K562 (cell line): ENCODE results near the gene AP4S1. TPM values are rescaled to one million over a fixed set of nuclear protein-coding genes. Genes with fewer than 3 reads are reported as not detected.
A peak's percentile ranks its signal among the peaks of the same experiment; 100 is the strongest.

ENCODE experiments used
- ATAC-seq: fragments of 200-7000 bp; cut with Tn5 transposase; 3 replicates; pipeline ENCODE4 v1.9.1; 2020; ENCODE audit warnings: moderate library complexity
- BruUV-seq: library from RNA; stranded (reverse); fragments of 400-500 nt; replicated peaks from 2 replicates; lab custom pipeline; 2021; lab: Mats Ljungman, UMichigan
- CTCF ChIA-PET: fragments of 300-600 bp; formaldehyde crosslinking; extraction: SDS; loops from one replicate; lab custom pipeline; 2021; ENCODE audit warnings: low intra/inter-chr PET ratio; lab: Yijun Ruan, JAX
- POLR2A ChIA-PET: fragments of 300-600, 350-650 bp; sonication (Branson Sonifier 250); formaldehyde crosslinking; extraction: SDS; loops from one replicate; lab custom pipeline; 2021; ENCODE audit warnings: antibody characterized with exemption, inconsistent platforms; lab: Yijun Ruan, JAX
- DNase-seq, 4 experiments: peaks; one replicate each; pipeline versions ENCODE4 v3.0.0 to v3.0.0-alpha.2; 2011 to 2018; ENCODE audit warnings: low spot score in 3 of 4, mixed read lengths in 3 of 4; ENCODE audit errors: extremely low read depth in 1 of 4
- FAIRE-seq: peaks from 2 replicates; lab custom pipeline; 2011; peaks lifted over from hg19 to GRCh38; lab: Jason Lieb, UNC
- H2AFZ ChIP-seq: 2 replicates; pipeline ENCODE4 v1.6.0; 2011; ENCODE audit warnings: low read depth, low read length, control low read depth, inconsistent platforms
- H3K27ac ChIP-seq: fragments of 200-600 bp; 3 replicates; pipeline ENCODE4 v1.8.0; 2011; ENCODE audit warnings: low read depth, mild to moderate bottlenecking, control low read depth, inconsistent platforms, low read length, moderate library complexity, mixed read lengths; ENCODE audit errors: extremely low read depth
- H3K27me3 ChIP-seq, 2 experiments: fragments of 300-600 bp in 1 of 2; 2 replicates in 1 of 2; 3 replicates in 1 of 2; pipeline versions ENCODE4 v1.6.0 to v1.8.0; 2011; ENCODE audit warnings: inconsistent platforms in 2 of 2, low read length in 2 of 2, mild to moderate bottlenecking in 1 of 2, mixed read lengths in 1 of 2, moderate library complexity in 1 of 2; ENCODE audit not compliant: control insufficient read depth in 2 of 2, insufficient read depth in 2 of 2
- H3K36me3 ChIP-seq: fragments of 300-600 bp; 3 replicates; pipeline ENCODE4 v1.8.0; 2011; ENCODE audit warnings: mild to moderate bottlenecking, low read length, inconsistent platforms; ENCODE audit not compliant: control insufficient read depth, insufficient read depth
- H3K4me1 ChIP-seq, 2 experiments: fragments of 200-600 bp in 1 of 2; replicated peaks in 1 of 2; 2 replicates in 1 of 2; 3 replicates in 1 of 2; pipeline versions ENCODE4 v1.5.1 to v1.8.0; 2011; ENCODE audit warnings: inconsistent platforms in 2 of 2, low read length in 2 of 2, mild to moderate bottlenecking in 1 of 2, mixed read lengths in 1 of 2, moderate library complexity in 1 of 2; ENCODE audit not compliant: control insufficient read depth in 2 of 2, insufficient read depth in 2 of 2
- H3K4me2 ChIP-seq: 2 replicates; pipeline ENCODE4 v1.6.1; 2011; ENCODE audit warnings: low read length, control low read depth, inconsistent platforms, mixed read lengths; ENCODE audit not compliant: insufficient read depth
- H3K4me3 ChIP-seq: fragments of 200-600 bp; sonication (generic), shearing (Covaris generic); 2 replicates; pipeline ENCODE4 v1.5.1; 2016; ENCODE audit warnings: control low read depth, inconsistent platforms
- H3K79me2 ChIP-seq: fragments of 200-600 bp; 3 replicates; pipeline ENCODE4 v1.8.0; 2011; ENCODE audit warnings: low read length, inconsistent platforms; ENCODE audit not compliant: control insufficient read depth, insufficient read depth
- H3K9ac ChIP-seq, 2 experiments: 2 replicates each; pipeline versions ENCODE4 v1.6.0 to v1.6.1; 2011; ENCODE audit warnings: low read depth in 2 of 2, low read length in 2 of 2, control low read depth in 1 of 2, inconsistent platforms in 1 of 2, mild to moderate bottlenecking in 1 of 2, mixed read lengths in 1 of 2; ENCODE audit not compliant: insufficient read depth in 1 of 2
- H3K9me1 ChIP-seq: one replicate; pipeline ENCODE4 v1.6.0; 2011; ENCODE audit warnings: inconsistent platforms, mild to moderate bottlenecking, low read length, moderate library complexity; ENCODE audit not compliant: control insufficient read depth, insufficient read depth
- H3K9me3 ChIP-seq: replicated peaks from 2 replicates; pipeline ENCODE4 v1.5.1; 2011; ENCODE audit warnings: low read depth, low read length, inconsistent platforms; ENCODE audit not compliant: control insufficient read depth, insufficient read depth
- H4K20me1 ChIP-seq: replicated peaks from 2 replicates; pipeline ENCODE4 v1.6.1; 2011; ENCODE audit warnings: low read length, inconsistent platforms, mixed read lengths; ENCODE audit not compliant: control insufficient read depth, insufficient read depth
- CBX8 ChIP-seq: fragments of 200-600 bp; sonication (generic); IDR thresholded peaks from 2 replicates; pipeline ENCODE4 v1.6.1; 2012; ENCODE audit warnings: borderline replicate concordance, mixed run types, low read depth, mild to moderate bottlenecking, moderate library complexity, mixed read lengths, low read length, control low read depth, inconsistent platforms; ENCODE audit not compliant: poor library complexity, severe bottlenecking; ENCODE audit errors: extremely low read depth
- CHD4 ChIP-seq: fragments of 200-600 bp; sonication (generic); IDR thresholded peaks from 3 replicates; pipeline ENCODE4 v1.6.1; 2012; ENCODE audit warnings: low read depth, mild to moderate bottlenecking, mixed read lengths, low read length, inconsistent platforms; ENCODE audit not compliant: insufficient read depth, insufficient replicate concordance, poor library complexity, severe bottlenecking
- E2F8 ChIP-seq: fragments of 450-650 bp; IDR thresholded peaks from 2 replicates; pipeline ENCODE4 v1.7.1; 2018; ENCODE audit warnings: mild to moderate bottlenecking, low read depth; ENCODE audit not compliant: partially characterized antibody
- ELK3 ChIP-seq: fragments of 450-650 bp; formaldehyde crosslinking; IDR thresholded peaks from 2 replicates; pipeline ENCODE4 v1.4.0; 2020; ENCODE audit warnings: mild to moderate bottlenecking
- ESRRA ChIP-seq: fragments of 450-650 bp; IDR thresholded peaks from 2 replicates; pipeline ENCODE4 v1.6.1; 2014; ENCODE audit warnings: low read depth, mild to moderate bottlenecking, moderate library complexity, borderline replicate concordance
- HNRNPLL ChIP-seq: fragments of 200-400 bp; formaldehyde crosslinking; IDR thresholded peaks from 2 replicates; pipeline ENCODE4 v1.6.1; 2017; ENCODE audit warnings: low read length, low read depth, mild to moderate bottlenecking; ENCODE audit not compliant: poor library complexity, severe bottlenecking
- NONO ChIP-seq, 2 experiments: fragments of 200-400 bp in 1 of 2; fragments of 450-650 bp in 1 of 2; formaldehyde crosslinking in 1 of 2; IDR thresholded peaks; 2 replicates each; pipeline ENCODE4 v1.6.1; 2017; ENCODE audit warnings: low read depth in 2 of 2, mild to moderate bottlenecking in 2 of 2, moderate library complexity in 2 of 2, low read length in 1 of 2
- ZNF239 ChIP-seq: fragments of 250-450 bp; sonication (Bioruptor Pico); IDR thresholded peaks from 2 replicates; pipeline ENCODE4 v1.4.0; 2020; ENCODE audit warnings: mild to moderate bottlenecking
- WGBS: fragments of 100-300 bp; shearing (Covaris generic); methylation state at CpG from one replicate; pipeline ENCODE4 v1.1.6; 2016; ENCODE audit warnings: low coverage, mixed read lengths; ENCODE audit not compliant: insufficient coverage; ENCODE audit errors: missing lambda C conversion rate; 5-methylcytosine and 5-hydroxymethylcytosine counted together
- in situ Hi-C: fragments of 300-500 bp; cut with MboI; formaldehyde crosslinking; loops from 4 replicates; pipeline ENCODE4 v1.15.0; 2018; ENCODE audit warnings: inconsistent platforms, mixed read lengths
- intact Hi-C: fragments of 100-400 bp; cut with micrococcal nuclease; formaldehyde crosslinking; loops from 2 replicates; pipeline ENCODE4 v1.14.2; 2022
- polyA plus RNA-seq, 8 experiments: library from polyadenylated mRNA; depleted of rRNA in 4 of 8; stranded (reverse) in 5 of 8; unstranded in 3 of 8; fragments of >200 nt; fragmentation: Nextera tagmentation in 2 of 8; fragmentation: Illumina TruSeq in 1 of 8; extraction: Ambion mirVana in 2 of 8; extraction: Trizol in 1 of 8; gene quantifications; 2 replicates each; pipeline versions ENCODE4 v1.2.1 to v1.2.3, GENCODE V29; 2011 to 2014; ENCODE audit warnings: inconsistent platforms in 1 of 8, missing spikeins in 1 of 8
- total RNA-seq, 7 experiments: library from RNA; depleted of rRNA in 6 of 7; stranded (reverse); fragments of >200 nt in 6 of 7; fragmentation: Illumina TruSeq in 2 of 7; extraction: Trizol in 2 of 7; gene quantifications; 2 replicates each; pipeline versions ENCODE4 v1.2.1 to v1.2.3, GENCODE V29; 2011 to 2021; ENCODE audit warnings: low replicate concordance in 1 of 7

The AP4S1 gene
- total and polyA plus RNA-seq, 9 of the 15 experiments (the other 6 are each of a cell fraction or from before 2014, with no cell fraction given) = 3.7 to 7.8 (median 5.9) TPM

GRCh38 chr14:31038521-31039166, 13.2 kb downstream of the AP4S1 start:
- no peaks in the 10 kb centered on the region for H3K27me3 ChIP-seq
- ATAC-seq = peak; percentile 80
- CTCF ChIA-PET = no interaction called here
- H3K4me2 ChIP-seq = peak overlapping the region; percentile 63
- H3K27ac ChIP-seq = peak overlapping the region; percentile 88
- no peaks in the 10 kb centered on the region for H3K36me3 ChIP-seq
- BruUV-seq = no TSS peak
- peak in 2 of 4 experiments; percentile 55 to 78 for DNase-seq
- H4K20me1 ChIP-seq = no peaks in the 10 kb centered on the region
- POLR2A ChIA-PET = interaction anchor here (0.6 to 2.7 kb wide), 7 partner anchors 10 to 168 kb away, joined by 3 to 17 read pairs (median 4); partner anchors contain the start of genes AP4S1 and STRN3
- H3K79me2 ChIP-seq = no peaks in the 10 kb centered on the region
- no peak overlapping the region for H3K4me3 ChIP-seq
- H3K9ac ChIP-seq = peak overlapping the region in 1 of 2 experiments; percentile 60; a peak in 3 of 4 replicates
- 0% methylated on average over 3 of the region's 3 CpGs for WGBS
- H3K9me3 ChIP-seq = no peaks in the 10 kb centered on the region; the same call in 1 of the 2 replicates
- peak overlapping the region; percentile 58 for H2AFZ ChIP-seq
- peaks cover 17 to 25% of the 10 kb centered on the region in 2 experiments; a peak in 4 of 5 replicates for H3K4me1 ChIP-seq
- no peaks in the 10 kb centered on the region for H3K9me1 ChIP-seq
- in situ Hi-C loops (no loop called here), intact Hi-C loops (loop anchor here (2.0 kb wide), 1 partner anchor 20 kb away; no protein-coding TSS in a partner anchor)
- peak; percentile 88 for FAIRE-seq
- no peak for TF ChIP-seq E2F8
- TF ChIP-seq CBX8 = no peak
- TF ChIP-seq CHD4 = no peak
- TF ChIP-seq ESRRA = no peak; the same call in 1 of the 2 replicates
- TF ChIP-seq HNRNPLL = no peak
- TF ChIP-seq NONO (IDR thresholded peaks at IDR 0.05; ENCODE audit: low read depth in 2 of 2, low read length in 1 of 2) = 0 out of 4 replicates have a peak, but pooled peaks of 1 of the 2 experiments have one; percentile 15
- TF ChIP-seq ELK3 (CRISPR knock-in tag) = no peak
- TF ChIP-seq ZNF239 (CRISPR knock-in tag) = no peak
